ENCODE data around the gene RHCG.

DNA sequence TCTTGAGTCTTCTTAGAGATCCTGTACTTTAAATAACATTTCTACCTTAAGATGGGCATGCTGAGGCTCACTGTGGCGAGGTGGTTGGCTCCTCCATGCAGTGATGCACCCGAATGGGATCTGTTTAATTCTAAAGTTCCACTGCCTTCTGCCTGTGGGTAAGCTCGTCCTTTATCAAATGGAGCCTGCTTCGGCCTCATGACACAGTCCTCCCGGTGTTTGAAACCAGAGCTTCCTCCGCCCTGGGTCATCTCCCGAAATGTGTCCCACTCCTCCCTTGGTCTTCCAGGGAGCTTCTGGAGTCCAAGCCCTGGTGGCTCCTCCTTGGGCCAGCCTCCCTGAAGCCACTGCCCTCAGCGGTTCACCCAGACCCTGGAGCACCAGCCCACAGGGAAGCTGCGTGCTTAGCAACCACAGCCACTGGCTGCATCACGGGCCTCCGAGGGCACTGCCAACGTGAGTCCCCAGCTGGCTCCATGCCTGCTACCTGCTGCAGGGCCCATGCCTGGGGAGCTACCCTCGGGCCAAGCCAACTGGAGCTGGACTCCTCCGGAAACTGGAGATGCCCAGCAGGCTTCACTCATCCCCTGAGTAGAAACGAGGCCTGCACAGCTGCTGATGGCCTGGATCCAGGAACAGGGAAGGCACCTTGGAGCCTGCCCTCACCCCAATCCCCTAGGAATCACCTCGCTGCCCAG is 3.3 kb downstream of the RHCG start:
- TF ChIP-seq, protein P1, sequence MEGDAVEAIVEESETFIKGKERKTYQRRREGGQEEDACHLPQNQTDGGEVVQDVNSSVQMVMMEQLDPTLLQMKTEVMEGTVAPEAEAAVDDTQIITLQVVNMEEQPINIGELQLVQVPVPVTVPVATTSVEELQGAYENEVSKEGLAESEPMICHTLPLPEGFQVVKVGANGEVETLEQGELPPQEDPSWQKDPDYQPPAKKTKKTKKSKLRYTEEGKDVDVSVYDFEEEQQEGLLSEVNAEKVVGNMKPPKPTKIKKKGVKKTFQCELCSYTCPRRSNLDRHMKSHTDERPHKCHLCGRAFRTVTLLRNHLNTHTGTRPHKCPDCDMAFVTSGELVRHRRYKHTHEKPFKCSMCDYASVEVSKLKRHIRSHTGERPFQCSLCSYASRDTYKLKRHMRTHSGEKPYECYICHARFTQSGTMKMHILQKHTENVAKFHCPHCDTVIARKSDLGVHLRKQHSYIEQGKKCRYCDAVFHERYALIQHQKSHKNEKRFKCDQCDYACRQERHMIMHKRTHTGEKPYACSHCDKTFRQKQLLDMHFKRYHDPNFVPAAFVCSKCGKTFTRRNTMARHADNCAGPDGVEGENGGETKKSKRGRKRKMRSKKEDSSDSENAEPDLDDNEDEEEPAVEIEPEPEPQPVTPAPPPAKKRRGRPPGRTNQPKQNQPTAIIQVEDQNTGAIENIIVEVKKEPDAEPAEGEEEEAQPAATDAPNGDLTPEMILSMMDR (IDR thresholded peaks at IDR 0.05) = no peak
- no peak for TF ChIP-seq POLR2A (IDR thresholded peaks at IDR 0.05)
